ENCODE measurements around the gene SPAG17. TPM values are rescaled to one million over a fixed set of nuclear protein-coding genes. Genes with fewer than 3 reads are reported as not detected.

The SPAG17 gene
- polyA plus RNA-seq, 3 donors, result 0.09 to 0.24 TPM; not detected in 1

- H3K27ac ChIP-seq (ENCODE audit: low read depth, low read length), result no peak overlapping the region
These were observed 84.1 kb downstream of the SPAG17 start for GRCh38 chr1:118100686-118101514.

- WGBS, 3 donors, result 85 to 90% (median 88%) methylated on average over 5 of the region's 5 CpGs
- H3K27ac ChIP-seq (ENCODE audit: low read depth, low read length), result no peak overlapping the region
These were observed 85.3 kb downstream of the SPAG17 start for GRCh38 chr1:118099686-118100085.

GRCh38 chr1:118097622-118098348 lies 87.2 kb downstream of the SPAG17 start:
- no peak overlapping the region for H3K27ac ChIP-seq (ENCODE audit: low read depth, low read length)
- 60 to 71% (median 68%) methylated on average over 3 of the region's 3 CpGs for WGBS, 3 donors

- H3K27ac ChIP-seq (ENCODE audit: low read depth, low read length), result no peak overlapping the region
These were observed 92.0 kb downstream of the SPAG17 start for GRCh38 chr1:118093017-118093416.

GRCh38 chr1:118090130-118090529 lies 94.9 kb downstream of the SPAG17 start:
- no peak overlapping the region for H3K27ac ChIP-seq (ENCODE audit: low read depth, low read length)
- 86 to 89% (median 87%) methylated on average over 2 of the region's 2 CpGs for WGBS, 3 donors

- H3K27ac ChIP-seq (ENCODE audit: low read depth, low read length), result no peak overlapping the region
- WGBS, 3 donors, result 90 to 96% (median 93%) methylated on average over 12 of the region's 12 CpGs
These were observed 99.7 kb downstream of the SPAG17 start for GRCh38 chr1:118085365-118085764.

GRCh38 chr1:118084400-118084799 lies 100.6 kb downstream of the SPAG17 start:
- 81 to 92% (median 85%) methylated on average over 2 of the region's 2 CpGs for WGBS, 3 donors

GRCh38 chr1:118082984-118083383 lies 102.0 kb downstream of the SPAG17 start:
- WGBS, 3 donors, result 89 to 96% (median 93%) methylated on average over 5 of the region's 5 CpGs

More at GRCh38 chr1:118084400-118084799, 100.6 kb downstream of the SPAG17 start:
- H3K27ac ChIP-seq (ENCODE audit: low read depth, low read length), result no peak overlapping the region

GRCh38 chr1:118081387-118081786 lies 103.6 kb downstream of the SPAG17 start:
- no peak overlapping the region for H3K27ac ChIP-seq (ENCODE audit: low read depth, low read length)
- WGBS, 3 donors, result 37 to 45% (median 43%) methylated on average over 3 of the region's 3 CpGs

More at GRCh38 chr1:118082984-118083383, 102.0 kb downstream of the SPAG17 start:
- no peak overlapping the region for H3K27ac ChIP-seq (ENCODE audit: low read depth, low read length)

- 37 to 73% (median 68%) methylated on average over 2 of the region's 2 CpGs for WGBS, 3 donors
These were observed 107.5 kb downstream of the SPAG17 start for GRCh38 chr1:118077331-118078045.

GRCh38 chr1:118075116-118075515 lies 109.9 kb downstream of the SPAG17 start:
- 80 to 90% (median 85%) methylated on average over 3 of the region's 3 CpGs for WGBS, 3 donors
- H3K27ac ChIP-seq (ENCODE audit: low read depth, low read length), result no peak overlapping the region

More at GRCh38 chr1:118077331-118078045, 107.5 kb downstream of the SPAG17 start:
- H3K27ac ChIP-seq (ENCODE audit: low read depth, low read length), result no peak overlapping the region

GRCh38 chr1:118073648-118074435 lies 111.2 kb downstream of the SPAG17 start:
- WGBS, 3 donors, result 48 to 65% (median 50%) methylated on average over 9 of the region's 9 CpGs
- no peak overlapping the region for H3K27ac ChIP-seq (ENCODE audit: low read depth, low read length)

- 40 to 78% (median 63%) methylated on average over 2 of the region's 2 CpGs for WGBS, 3 donors
- no peak overlapping the region for H3K27ac ChIP-seq (ENCODE audit: low read depth, low read length)
These were observed 135.0 kb downstream of the SPAG17 start for GRCh38 chr1:118049981-118050380.

GRCh38 chr1:118047650-118048224 lies 137.3 kb downstream of the SPAG17 start:
- no peak overlapping the region for H3K27ac ChIP-seq (ENCODE audit: low read depth, low read length)
- 88 to 89% (median 89%) methylated on average over 3 of the region's 3 CpGs for WGBS, 3 donors

- no peak overlapping the region for H3K27ac ChIP-seq (ENCODE audit: low read depth, low read length)
These were observed 137.9 kb downstream of the SPAG17 start for GRCh38 chr1:118047006-118047649.

GRCh38 chr1:118043624-118044023 lies 141.4 kb downstream of the SPAG17 start:
- WGBS, 3 donors, result 69 to 79% (median 75%) methylated on average over 1 of the region's 1 CpG
- H3K27ac ChIP-seq (ENCODE audit: low read depth, low read length), result no peak overlapping the region

More at GRCh38 chr1:118047006-118047649, 137.9 kb downstream of the SPAG17 start:
- 91 to 97% (median 94%) methylated on average over 3 of the region's 3 CpGs for WGBS, 3 donors

GRCh38 chr1:118042501-118042900 lies 142.5 kb downstream of the SPAG17 start:
- WGBS, 3 donors, result 61 to 75% (median 62%) methylated on average over 2 of the region's 2 CpGs
- H3K27ac ChIP-seq (ENCODE audit: low read depth, low read length), result no peak overlapping the region

Data from adipose tissue (tissue), 3 donors.